Measurements from ENCODE around the gene TTC39A.

TTC39A gene

GRCh38 chr1:51330331-51331201 lies at the start of gene TTC39A:
TSS of gene TTC39A (minus strand) at chr1:51330562. CDS start at chr1:51330477, 85 bp downstream.
- DNase-seq (ENCODE audit: low read depth): no peak

- no peak for DNase-seq (ENCODE audit: low read depth)
Observed at GRCh38 chr1:51378871-51379270, 48.5 kb upstream of the TTC39A start.

- no peak for DNase-seq (ENCODE audit: low read depth)
Observed at GRCh38 chr1:51373898-51374297, 43.5 kb upstream of the TTC39A start.

GRCh38 chr1:51372561-51372960 lies 42.2 kb upstream of the TTC39A start:
- DNase-seq (ENCODE audit: low read depth): no peak

- DNase-seq (ENCODE audit: low read depth): no peak
Observed at GRCh38 chr1:51369171-51369570, 38.8 kb upstream of the TTC39A start.

GRCh38 chr1:51365774-51366173 lies 35.4 kb upstream of the TTC39A start:
- no peak for DNase-seq (ENCODE audit: low read depth)

GRCh38 chr1:51359879-51360278 lies 29.5 kb upstream of the TTC39A start:
- DNase-seq (ENCODE audit: low read depth): no peak

- DNase-seq (ENCODE audit: low read depth): no peak
Observed at GRCh38 chr1:51355382-51355781, 25.0 kb upstream of the TTC39A start.

- no peak for DNase-seq (ENCODE audit: low read depth)
Observed at GRCh38 chr1:51354416-51354815, 24.1 kb upstream of the TTC39A start.

- DNase-seq (ENCODE audit: low read depth): no peak
Observed at GRCh38 chr1:51351907-51352306, 21.5 kb upstream of the TTC39A start.

GRCh38 chr1:51349862-51350261 lies 19.5 kb upstream of the TTC39A start:
- no peak for DNase-seq (ENCODE audit: low read depth)

- no peak for DNase-seq (ENCODE audit: low read depth)
Observed at GRCh38 chr1:51348147-51348527, 17.8 kb upstream of the TTC39A start.

GRCh38 chr1:51347398-51348146 lies 17.2 kb upstream of the TTC39A start:
- no peak for DNase-seq (ENCODE audit: low read depth)

- no peak for DNase-seq (ENCODE audit: low read depth)
Observed at GRCh38 chr1:51346086-51346942, 16.0 kb upstream of the TTC39A start.

GRCh38 chr1:51345300-51345687 lies 14.9 kb upstream of the TTC39A start:
- no peak for DNase-seq (ENCODE audit: low read depth)

- DNase-seq (ENCODE audit: low read depth): no peak
Observed at GRCh38 chr1:51344602-51345299, 14.4 kb upstream of the TTC39A start.

GRCh38 chr1:51344276-51344601 lies 13.9 kb upstream of the TTC39A start:
- DNase-seq (ENCODE audit: low read depth): no peak

GRCh38 chr1:51343624-51344023 lies 13.3 kb upstream of the TTC39A start:
- DNase-seq (ENCODE audit: low read depth): no peak

- no peak for DNase-seq (ENCODE audit: low read depth)
Observed at GRCh38 chr1:51342591-51343206, 12.3 kb upstream of the TTC39A start.

GRCh38 chr1:51341876-51342496 lies 11.6 kb upstream of the TTC39A start:
- DNase-seq (ENCODE audit: low read depth): no peak

- DNase-seq (ENCODE audit: low read depth): no peak
Observed at GRCh38 chr1:51340380-51340779, 10.0 kb upstream of the TTC39A start.
